WTC11 (cell line): ENCODE measurements around the gene PTPRT. TPM values are rescaled to one million over a fixed set of nuclear protein-coding genes. Genes with fewer than 3 reads are reported as not detected.

ENCODE experiments used
- ATAC-seq: fragments of 200-7000 bp; cut with Tn5 transposase; 2 replicates; pipeline ENCODE4 v1.10.0; 2021; ENCODE audit warnings: mild to moderate bottlenecking, moderate library complexity
- CTCF ChIA-PET: fragments of 300-600 bp; sonication (Branson Sonifier 250); formaldehyde crosslinking; loops from one replicate; lab custom pipeline; 2021; ENCODE audit warnings: antibody characterized with exemption; lab: Charles Lee
- POLR2A ChIA-PET: fragments of 350-600 bp; sonication (Branson Sonifier 250); formaldehyde crosslinking; loops from one replicate; lab custom pipeline; 2021; ENCODE audit warnings: antibody characterized with exemption; lab: Charles Lee
- DNase-seq: peaks from one replicate; pipeline ENCODE4 v3.0.0; 2021; ENCODE audit warnings: low spot score
- H3K27ac Mint-ChIP-seq: 2 replicates; pipeline ENCODE4 v1.8.0; 2021; ENCODE audit warnings: mixed read lengths
- H3K27me3 Mint-ChIP-seq: 2 replicates; pipeline ENCODE4 v1.8.0; 2021; ENCODE audit warnings: low read depth, mild to moderate bottlenecking, moderate library complexity, mixed read lengths
- H3K36me3 Mint-ChIP-seq: 2 replicates; pipeline ENCODE4 v1.8.0; 2021; ENCODE audit warnings: mixed read lengths
- H3K4me1 Mint-ChIP-seq: 2 replicates; pipeline ENCODE4 v1.8.0; 2022; ENCODE audit warnings: mixed read lengths
- H3K4me3 Mint-ChIP-seq: 2 replicates; pipeline ENCODE4 v1.8.0; 2021; ENCODE audit warnings: mild to moderate bottlenecking, moderate library complexity, mixed read lengths
- H3K9me3 Mint-ChIP-seq: 2 replicates; pipeline ENCODE4 v1.8.0; 2021; ENCODE audit warnings: mixed read lengths
- ATF2 ChIP-seq: sonication (generic); formaldehyde crosslinking; IDR thresholded peaks from 2 replicates; pipeline ENCODE4 v1.8.1; 2022; ENCODE audit warnings: low read depth, missing genetic modification reagents, borderline replicate concordance
- CREB1 ChIP-seq: sonication (generic); formaldehyde crosslinking; IDR thresholded peaks from 2 replicates; pipeline ENCODE4 v1.8.0; 2023; ENCODE audit warnings: mild to moderate bottlenecking, missing genetic modification reagents
- ELF4 ChIP-seq: sonication (generic); formaldehyde crosslinking; IDR thresholded peaks from 2 replicates; pipeline ENCODE4 v1.8.1; 2022; ENCODE audit warnings: low read depth, mild to moderate bottlenecking, moderate library complexity, missing genetic modification reagents
- ETV6 ChIP-seq: sonication (generic); formaldehyde crosslinking; IDR thresholded peaks from 2 replicates; pipeline ENCODE4 v1.8.1; 2022; ENCODE audit warnings: mild to moderate bottlenecking, missing genetic modification reagents
- FOXK1 ChIP-seq: sonication (generic); formaldehyde crosslinking; IDR thresholded peaks from 2 replicates; pipeline ENCODE4 v1.8.0; 2022; ENCODE audit warnings: mild to moderate bottlenecking, moderate library complexity, missing genetic modification reagents
- NFE2L1 ChIP-seq: sonication (generic); formaldehyde crosslinking; IDR thresholded peaks from 2 replicates; pipeline ENCODE4 v1.8.1; 2023; ENCODE audit warnings: missing genetic modification reagents
- NFYB ChIP-seq: sonication (generic); formaldehyde crosslinking; conservative IDR thresholded peaks from 2 replicates; pipeline ENCODE4 v1.8.0; 2022; ENCODE audit warnings: low read depth, missing genetic modification reagents
- NR2C2 ChIP-seq: sonication (generic); formaldehyde crosslinking; IDR thresholded peaks from 2 replicates; pipeline ENCODE4 v1.8.0; 2022; ENCODE audit warnings: mild to moderate bottlenecking, missing genetic modification reagents
- NR3C1 ChIP-seq: sonication (generic); formaldehyde crosslinking; conservative IDR thresholded peaks from 2 replicates; pipeline ENCODE4 v1.8.1; 2023; ENCODE audit warnings: low read depth, mild to moderate bottlenecking, missing genetic modification reagents
- OVOL2 ChIP-seq: fragments of 250-450 bp; sonication (Bioruptor Pico); IDR thresholded peaks from 2 replicates; pipeline ENCODE4 v1.9.0; 2021; ENCODE audit warnings: mild to moderate bottlenecking, borderline replicate concordance
- RELA ChIP-seq: sonication (generic); formaldehyde crosslinking; IDR thresholded peaks from 2 replicates; pipeline ENCODE4 v1.8.1; 2022; ENCODE audit warnings: missing genetic modification reagents, mild to moderate bottlenecking, borderline replicate concordance
- RORB ChIP-seq: fragments of 250-450 bp; sonication (Bioruptor Pico); IDR thresholded peaks from 2 replicates; pipeline ENCODE4 v1.9.0; 2021; ENCODE audit warnings: mild to moderate bottlenecking
- ZSCAN18 ChIP-seq: fragments of 250-450 bp; sonication (Bioruptor Pico); IDR thresholded peaks from 2 replicates; pipeline ENCODE4 v2.1.2; 2022; ENCODE audit warnings: mild to moderate bottlenecking, moderate library complexity
- total RNA-seq: library from RNA; stranded (reverse); gene quantifications from 3 replicates; pipeline ENCODE4 v1.2.3, GENCODE V29; 2021
- TF ChIP-seq, protein P1 (sequence below): sonication (generic); formaldehyde crosslinking; IDR thresholded peaks from 2 replicates; pipeline ENCODE4 v1.8.0; 2023; ENCODE audit warnings: mild to moderate bottlenecking, missing genetic modification reagents
- TF ChIP-seq, protein P2 (sequence below): fragments of 250-450 bp; sonication (Bioruptor Pico); IDR thresholded peaks from 2 replicates; pipeline ENCODE4 v1.8.0; 2021; ENCODE audit warnings: mild to moderate bottlenecking
- TF ChIP-seq, protein P3 (sequence below): fragments of 200-600 bp; IDR thresholded peaks from 2 replicates; pipeline ENCODE4 v1.8.0; 2022; ENCODE audit warnings: antibody characterized with exemption
- TF ChIP-seq, protein P4 (sequence below): fragments of 250-450 bp; sonication (Bioruptor Pico); IDR thresholded peaks from 2 replicates; pipeline ENCODE4 v1.9.0; 2021; ENCODE audit warnings: moderate library complexity, mild to moderate bottlenecking, inconsistent platforms, borderline replicate concordance

PTPRT gene
- total RNA-seq, 1 experiment from 2014 or later, result 1.1 TPM

- TF ChIP-seq, protein P1, sequence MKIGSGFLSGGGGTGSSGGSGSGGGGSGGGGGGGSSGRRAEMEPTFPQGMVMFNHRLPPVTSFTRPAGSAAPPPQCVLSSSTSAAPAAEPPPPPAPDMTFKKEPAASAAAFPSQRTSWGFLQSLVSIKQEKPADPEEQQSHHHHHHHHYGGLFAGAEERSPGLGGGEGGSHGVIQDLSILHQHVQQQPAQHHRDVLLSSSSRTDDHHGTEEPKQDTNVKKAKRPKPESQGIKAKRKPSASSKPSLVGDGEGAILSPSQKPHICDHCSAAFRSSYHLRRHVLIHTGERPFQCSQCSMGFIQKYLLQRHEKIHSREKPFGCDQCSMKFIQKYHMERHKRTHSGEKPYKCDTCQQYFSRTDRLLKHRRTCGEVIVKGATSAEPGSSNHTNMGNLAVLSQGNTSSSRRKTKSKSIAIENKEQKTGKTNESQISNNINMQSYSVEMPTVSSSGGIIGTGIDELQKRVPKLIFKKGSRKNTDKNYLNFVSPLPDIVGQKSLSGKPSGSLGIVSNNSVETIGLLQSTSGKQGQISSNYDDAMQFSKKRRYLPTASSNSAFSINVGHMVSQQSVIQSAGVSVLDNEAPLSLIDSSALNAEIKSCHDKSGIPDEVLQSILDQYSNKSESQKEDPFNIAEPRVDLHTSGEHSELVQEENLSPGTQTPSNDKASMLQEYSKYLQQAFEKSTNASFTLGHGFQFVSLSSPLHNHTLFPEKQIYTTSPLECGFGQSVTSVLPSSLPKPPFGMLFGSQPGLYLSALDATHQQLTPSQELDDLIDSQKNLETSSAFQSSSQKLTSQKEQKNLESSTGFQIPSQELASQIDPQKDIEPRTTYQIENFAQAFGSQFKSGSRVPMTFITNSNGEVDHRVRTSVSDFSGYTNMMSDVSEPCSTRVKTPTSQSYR (CRISPR knock-in tag), result no peak
- no peak for TF ChIP-seq NR3C1 (CRISPR knock-in tag)
- no peak for TF ChIP-seq RELA
- no peak for TF ChIP-seq ETV6 (CRISPR knock-in tag)
- TF ChIP-seq FOXK1 (CRISPR knock-in tag), result no peak
- TF ChIP-seq ELF4 (CRISPR knock-in tag), result no peak
- TF ChIP-seq, all 79 proteins: peak for 0
These were observed 810.9 kb downstream of the PTPRT start (continued) for GRCh38 chr20:42378826-42379225.

DNA sequence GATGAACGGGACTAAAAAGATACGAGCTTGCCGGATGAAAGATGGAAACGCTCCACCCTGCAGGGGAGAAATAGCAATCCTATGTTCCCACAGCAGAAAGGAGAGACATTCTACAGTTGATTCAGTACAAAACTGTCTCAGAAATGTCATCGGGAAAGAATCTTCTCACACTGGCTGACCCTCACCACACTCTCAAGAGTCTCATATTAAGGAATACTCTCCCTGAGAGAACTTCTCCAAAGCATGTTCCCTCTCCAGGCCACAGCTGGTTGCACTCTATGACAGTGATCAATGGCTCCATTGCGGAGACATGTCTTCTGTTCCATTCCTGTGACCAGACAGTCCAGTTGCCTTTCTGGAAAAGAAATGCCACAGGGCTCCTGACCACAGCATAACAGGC is 813.6 kb downstream of the PTPRT start:
- peaks cover 7% of the 10 kb centered on the region; the same call in 1 of the 2 replicates for H3K4me1 Mint-ChIP-seq
- 0 out of 2 replicates have a peak, but pooled peaks cover 4% of the 10 kb centered on the region for H3K9me3 Mint-ChIP-seq
- ChIA-PET POLR2A (no interaction called here), CTCF (no interaction called here)
- ATAC-seq (no peak), DNase-seq (no peak)
- no peaks in the 10 kb centered on the region for H3K27me3 Mint-ChIP-seq
- no peaks in the 10 kb centered on the region for H3K36me3 Mint-ChIP-seq
- no peak overlapping the region for H3K27ac Mint-ChIP-seq
- TF ChIP-seq NFYB, result no peak
- TF ChIP-seq ATF2 (CRISPR knock-in tag), result no peak
- TF ChIP-seq ZSCAN18, result no peak
- no peak overlapping the region for H3K4me3 Mint-ChIP-seq

DNA sequence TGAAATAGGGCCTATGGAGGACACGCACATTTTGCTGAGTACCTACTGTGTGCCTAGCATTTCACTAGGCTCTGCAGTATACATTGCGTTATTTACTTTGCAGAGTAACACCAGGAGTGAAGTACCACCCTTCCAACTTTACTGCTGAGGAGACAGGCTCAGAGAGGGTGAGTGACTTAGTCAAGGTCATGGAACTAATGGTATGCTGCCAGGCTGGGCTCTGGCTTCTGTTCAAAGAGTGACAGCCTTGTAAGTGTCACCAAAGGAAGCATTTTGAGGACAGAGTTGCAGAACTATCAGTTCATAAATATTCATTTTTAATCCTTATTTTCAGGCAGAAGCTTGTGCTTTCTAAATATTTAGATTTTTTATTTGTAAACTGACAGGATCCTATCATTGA is 816.7 kb downstream of the PTPRT start:
- H3K9me3 Mint-ChIP-seq, result no peaks in the 10 kb centered on the region
- ATAC-seq (no peak), DNase-seq (no peak)
- H3K36me3 Mint-ChIP-seq, result no peaks in the 10 kb centered on the region
- no peak for TF ChIP-seq NR3C1 (CRISPR knock-in tag)
- TF ChIP-seq NFE2L1 (CRISPR knock-in tag), result no peak
- no peak for TF ChIP-seq CREB1 (CRISPR knock-in tag)
- no peak for TF ChIP-seq RORB (CRISPR knock-in tag)
- TF ChIP-seq ETV6 (CRISPR knock-in tag), result no peak
- H3K27me3 Mint-ChIP-seq, result peaks cover under 1% of the 10 kb centered on the region; the same call in 1 of the 2 replicates
- H3K27ac Mint-ChIP-seq, result no peak overlapping the region
- H3K4me3 Mint-ChIP-seq, result no peak overlapping the region
- ChIA-PET POLR2A (no interaction called here), CTCF (no interaction called here)
- H3K4me1 Mint-ChIP-seq, result peaks cover 9% of the 10 kb centered on the region

GRCh38 chr20:42370075-42370474 is 819.6 kb downstream of the PTPRT start:
- TF ChIP-seq, protein P2, sequence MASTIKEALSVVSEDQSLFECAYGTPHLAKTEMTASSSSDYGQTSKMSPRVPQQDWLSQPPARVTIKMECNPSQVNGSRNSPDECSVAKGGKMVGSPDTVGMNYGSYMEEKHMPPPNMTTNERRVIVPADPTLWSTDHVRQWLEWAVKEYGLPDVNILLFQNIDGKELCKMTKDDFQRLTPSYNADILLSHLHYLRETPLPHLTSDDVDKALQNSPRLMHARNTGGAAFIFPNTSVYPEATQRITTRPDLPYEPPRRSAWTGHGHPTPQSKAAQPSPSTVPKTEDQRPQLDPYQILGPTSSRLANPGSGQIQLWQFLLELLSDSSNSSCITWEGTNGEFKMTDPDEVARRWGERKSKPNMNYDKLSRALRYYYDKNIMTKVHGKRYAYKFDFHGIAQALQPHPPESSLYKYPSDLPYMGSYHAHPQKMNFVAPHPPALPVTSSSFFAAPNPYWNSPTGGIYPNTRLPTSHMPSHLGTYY (CRISPR knock-in tag), result no peak
- TF ChIP-seq, protein P3, sequence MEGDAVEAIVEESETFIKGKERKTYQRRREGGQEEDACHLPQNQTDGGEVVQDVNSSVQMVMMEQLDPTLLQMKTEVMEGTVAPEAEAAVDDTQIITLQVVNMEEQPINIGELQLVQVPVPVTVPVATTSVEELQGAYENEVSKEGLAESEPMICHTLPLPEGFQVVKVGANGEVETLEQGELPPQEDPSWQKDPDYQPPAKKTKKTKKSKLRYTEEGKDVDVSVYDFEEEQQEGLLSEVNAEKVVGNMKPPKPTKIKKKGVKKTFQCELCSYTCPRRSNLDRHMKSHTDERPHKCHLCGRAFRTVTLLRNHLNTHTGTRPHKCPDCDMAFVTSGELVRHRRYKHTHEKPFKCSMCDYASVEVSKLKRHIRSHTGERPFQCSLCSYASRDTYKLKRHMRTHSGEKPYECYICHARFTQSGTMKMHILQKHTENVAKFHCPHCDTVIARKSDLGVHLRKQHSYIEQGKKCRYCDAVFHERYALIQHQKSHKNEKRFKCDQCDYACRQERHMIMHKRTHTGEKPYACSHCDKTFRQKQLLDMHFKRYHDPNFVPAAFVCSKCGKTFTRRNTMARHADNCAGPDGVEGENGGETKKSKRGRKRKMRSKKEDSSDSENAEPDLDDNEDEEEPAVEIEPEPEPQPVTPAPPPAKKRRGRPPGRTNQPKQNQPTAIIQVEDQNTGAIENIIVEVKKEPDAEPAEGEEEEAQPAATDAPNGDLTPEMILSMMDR, result no peak
- TF ChIP-seq, protein P1 (CRISPR knock-in tag), result no peak
- TF ChIP-seq, protein P4, sequence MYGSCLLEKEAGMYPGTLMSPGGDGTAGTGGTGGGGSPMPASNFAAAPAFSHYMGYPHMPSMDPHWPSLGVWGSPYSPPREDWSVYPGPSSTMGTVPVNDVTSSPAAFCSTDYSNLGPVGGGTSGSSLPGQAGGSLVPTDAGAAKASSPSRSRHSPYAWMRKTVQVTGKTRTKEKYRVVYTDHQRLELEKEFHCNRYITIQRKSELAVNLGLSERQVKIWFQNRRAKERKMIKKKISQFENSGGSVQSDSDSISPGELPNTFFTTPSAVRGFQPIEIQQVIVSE (CRISPR knock-in tag), result no peak
- no peak for TF ChIP-seq OVOL2 (CRISPR knock-in tag)
- TF ChIP-seq NR2C2 (CRISPR knock-in tag), result no peak
- ATAC-seq (no peak), DNase-seq (no peak)
- ChIA-PET POLR2A (no interaction called here), CTCF (no interaction called here)
- Mint-ChIP-seq H3K27me3 (peaks cover 17% of the 10 kb centered on the region), H3K9me3 (no peaks in the 10 kb centered on the region), H3K4me3 (no peak overlapping the region), H3K4me1 (peaks cover 5% of the 10 kb centered on the region), H3K36me3 (no peaks in the 10 kb centered on the region), H3K27ac (no peak overlapping the region)
